T follicular helper cell (primary cell): Measurements from ENCODE around the gene GCSH.

ENCODE experiments used
- DNase-seq: peaks from one replicate; pipeline ENCODE4 v3.0.0-alpha.2; 2020; ENCODE audit warnings: low read depth

The GCSH gene

GRCh38 chr16:81042821-81043220 lies 53.4 kb downstream of the GCSH start:
- DNase-seq, result no peak

DNA sequence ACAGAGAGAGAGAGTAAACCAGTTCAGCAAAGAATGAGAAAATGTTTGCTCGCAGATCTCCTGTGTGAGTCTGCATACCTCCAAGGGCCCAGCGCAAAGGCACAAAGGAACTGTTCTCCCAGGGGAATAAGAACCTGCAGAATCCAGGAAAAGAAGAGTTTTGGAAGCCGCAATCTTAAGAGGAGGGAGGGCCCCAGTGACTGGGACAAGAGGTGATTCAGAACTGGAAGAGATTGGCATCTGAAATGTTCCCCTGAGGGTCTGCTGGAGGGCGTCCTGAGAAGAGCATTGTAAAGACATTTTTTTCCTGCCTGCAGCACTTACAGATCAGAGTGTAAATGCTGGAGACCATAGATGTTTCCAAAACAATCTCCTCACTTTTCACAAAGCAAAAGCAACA lies 54.5 kb downstream of the GCSH start:
- DNase-seq, result no peak

DNA sequence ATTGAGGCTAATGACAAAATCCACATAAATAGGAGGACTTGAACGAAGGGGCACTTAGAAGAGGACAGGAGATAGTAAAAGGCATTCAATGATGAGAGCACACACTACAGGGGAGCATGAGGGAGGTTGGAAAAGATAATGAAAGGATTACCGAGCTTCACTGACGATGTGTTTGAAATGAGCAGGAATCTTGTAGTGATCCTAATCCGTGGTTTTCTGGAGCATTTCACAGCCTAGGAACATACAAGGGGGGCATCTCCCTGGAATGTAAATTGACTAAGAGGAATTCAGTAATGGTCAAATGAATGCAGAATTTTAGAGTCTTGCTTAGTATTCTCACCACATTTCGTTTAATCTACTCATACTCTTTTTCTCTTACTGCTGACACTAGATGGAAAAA lies 55.4 kb downstream of the GCSH start:
- no peak for DNase-seq

GRCh38 chr16:81040131-81040530 lies 56.1 kb downstream of the GCSH start:
- DNase-seq, result no peak

- no peak for DNase-seq
Measured at GRCh38 chr16:81036751-81037350, 59.3 kb downstream of the GCSH start.

DNA sequence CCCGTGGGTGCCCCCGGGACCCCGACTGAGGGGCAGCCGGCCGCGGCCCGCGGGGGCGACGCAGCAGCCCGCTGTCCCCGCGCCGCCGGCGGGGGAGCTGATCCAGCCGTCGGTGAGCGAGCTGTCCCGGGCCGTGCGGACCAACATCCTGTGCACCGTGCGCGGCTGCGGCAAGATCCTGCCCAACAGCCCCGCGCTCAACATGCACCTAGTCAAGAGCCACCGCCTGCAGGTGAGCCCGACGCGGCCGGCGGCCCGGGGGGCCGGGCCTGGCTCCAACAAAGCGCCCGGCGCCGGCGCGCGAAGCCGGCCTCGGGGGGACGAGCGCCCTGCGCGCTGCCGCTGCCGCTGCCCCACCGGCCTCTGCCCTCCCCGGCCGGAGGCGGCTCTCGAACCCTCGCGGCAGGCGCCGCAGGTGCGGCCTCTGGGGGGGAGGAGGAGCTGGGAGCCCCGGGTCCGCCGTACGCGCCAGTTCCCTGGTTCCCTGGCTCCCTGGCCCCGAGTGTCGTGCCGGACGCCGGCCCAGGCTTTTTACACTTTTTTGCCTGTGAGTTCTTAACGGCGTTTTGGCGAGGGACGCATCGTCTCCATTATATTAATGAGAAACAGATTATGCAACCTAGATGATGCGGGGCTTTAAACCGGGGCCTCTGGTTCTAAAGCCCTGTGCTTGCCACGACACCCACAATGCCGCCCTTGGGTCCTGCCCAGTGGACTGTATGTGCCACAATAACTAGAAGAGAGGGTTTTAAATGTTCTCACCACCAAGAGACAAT lies 60.0 kb downstream of the GCSH start:
- no peak for DNase-seq

DNA sequence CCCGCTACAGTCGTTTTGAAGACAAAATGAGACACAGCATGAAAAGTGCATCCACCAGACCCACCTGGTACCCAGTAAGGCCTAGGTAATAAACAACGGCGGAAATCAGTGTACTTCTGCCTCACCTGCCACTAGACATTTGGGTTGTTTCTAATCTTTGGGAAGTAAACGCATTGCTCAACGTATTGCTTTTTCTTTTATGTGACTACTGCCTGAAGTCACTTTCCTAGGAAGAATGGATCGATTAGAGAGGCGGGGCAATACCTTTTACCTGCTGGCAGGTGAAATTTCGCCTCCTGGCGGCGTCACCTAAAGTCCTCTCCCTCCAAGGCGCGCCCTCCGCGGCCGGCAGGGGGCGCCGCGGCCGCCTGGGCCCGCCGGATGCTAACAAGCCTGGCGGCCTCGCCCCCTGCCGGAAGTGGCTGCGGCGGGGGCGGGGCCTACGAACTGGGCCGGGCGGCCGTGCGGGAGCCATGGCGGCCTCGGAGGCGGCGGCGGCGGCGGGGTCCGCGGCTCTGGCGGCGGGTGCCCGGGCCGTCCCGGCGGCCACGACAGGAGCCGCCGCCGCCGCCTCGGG lies 60.7 kb downstream of the GCSH start, which contains the start of gene ATMIN:
Gene ATMIN (plus strand): TSS at position 445 of the 577 bp plus-strand sequence. CDS start 29 bp downstream, at position 474.
- peak; percentile 84 for DNase-seq
